IPS-15b (cell line): Measurements from ENCODE around the gene CLOCK.

Experiments used
- H3K27me3 ChIP-seq: one replicate; pipeline ENCODE4 v1.6.1; 2013; ENCODE audit warnings: low read length; ENCODE audit not compliant: control insufficient read depth, insufficient read depth
- H3K36me3 ChIP-seq: one replicate; pipeline ENCODE4 v1.6.1; 2013; ENCODE audit warnings: low read length; ENCODE audit not compliant: control insufficient read depth, insufficient read depth
- H3K4me1 ChIP-seq: one replicate; pipeline ENCODE4 v1.6.1; 2013; ENCODE audit warnings: mild to moderate bottlenecking, low read length; ENCODE audit not compliant: control insufficient read depth, insufficient read depth
- H3K4me3 ChIP-seq: one replicate; pipeline ENCODE4 v1.5.1; 2013; ENCODE audit warnings: low read depth, low read length
- H3K9ac ChIP-seq: one replicate; pipeline ENCODE4 v1.6.1; 2013; ENCODE audit warnings: low read depth, mild to moderate bottlenecking, low read length
- H3K9me3 ChIP-seq: one replicate; pipeline ENCODE4 v1.6.1; 2013; ENCODE audit warnings: mild to moderate bottlenecking, low read length; ENCODE audit not compliant: control insufficient read depth, insufficient read depth

Gene CLOCK

DNA sequence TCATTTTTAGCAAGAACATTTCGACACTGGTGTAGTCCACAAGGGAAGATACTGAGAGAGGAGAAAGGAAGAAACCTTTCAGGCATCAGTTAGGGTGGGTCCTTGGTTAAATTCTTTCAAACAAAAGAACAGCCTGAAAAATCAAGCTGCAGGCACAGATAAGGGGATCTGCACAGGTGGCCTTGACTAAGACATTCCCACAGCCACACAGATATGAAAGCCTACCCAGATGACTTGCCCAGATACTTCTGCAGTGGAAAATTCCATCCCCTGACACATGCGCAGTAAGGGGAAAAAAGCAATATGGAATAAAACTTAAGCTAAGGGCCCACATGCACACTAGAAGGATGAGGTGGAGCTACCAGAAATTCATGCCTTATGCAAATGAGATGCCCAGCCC, 159.9 kb downstream of the CLOCK start:
- H3K9me3 ChIP-seq: no peaks in the 10 kb centered on the region
- no peaks in the 10 kb centered on the region for H3K36me3 ChIP-seq
- H3K4me3 ChIP-seq: no peak overlapping the region
- H3K9ac ChIP-seq: no peak overlapping the region
- H3K27me3 ChIP-seq: no peaks in the 10 kb centered on the region
- no peaks in the 10 kb centered on the region for H3K4me1 ChIP-seq

DNA sequence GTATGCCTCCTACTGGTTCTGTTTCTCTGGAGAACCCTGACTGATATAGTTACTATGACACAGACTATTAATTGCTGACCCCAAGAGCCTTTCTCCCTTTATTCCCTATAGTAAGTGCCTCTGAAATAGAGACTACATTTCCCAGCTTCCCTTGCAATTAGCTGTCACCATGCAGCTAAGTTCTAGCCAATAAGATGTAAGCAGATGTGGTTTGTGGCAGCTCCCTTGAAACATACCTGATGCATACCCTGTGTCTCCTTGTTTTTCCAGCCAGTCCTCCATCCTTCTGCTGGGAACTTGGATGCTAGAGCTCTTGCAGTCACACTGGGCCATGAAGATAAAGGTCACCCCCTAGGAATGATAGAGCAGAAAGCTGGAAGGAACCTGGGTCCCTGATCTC, 160.6 kb downstream of the CLOCK start:
- Histone ChIP-seq H3K9me3 (no peaks in the 10 kb centered on the region), H3K36me3 (no peaks in the 10 kb centered on the region), H3K4me3 (no peak overlapping the region), H3K27me3 (no peaks in the 10 kb centered on the region), H3K9ac (no peak overlapping the region), H3K4me1 (no peaks in the 10 kb centered on the region)

DNA sequence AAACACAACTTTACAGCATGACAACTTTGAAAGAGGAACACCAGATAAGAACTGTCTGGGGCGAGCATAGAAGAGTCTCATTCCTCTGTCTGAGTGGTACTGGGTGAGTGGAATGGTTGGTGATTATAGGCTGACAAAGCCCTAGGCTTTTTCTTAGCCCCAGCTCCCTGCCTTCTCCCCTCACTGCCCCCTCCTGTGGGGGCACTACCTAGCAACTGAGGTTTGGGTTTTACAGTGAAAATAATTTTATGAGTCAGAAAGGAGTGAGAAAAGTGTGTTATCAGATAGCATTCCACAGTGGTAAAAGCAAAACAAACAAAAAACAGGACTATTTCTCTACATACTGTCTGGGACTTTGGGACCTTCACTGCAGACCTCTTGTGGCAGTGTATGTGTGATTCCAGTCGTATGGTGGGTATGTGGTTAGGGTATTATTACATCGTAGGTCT, 161.5 kb downstream of the CLOCK start:
- H3K4me3 ChIP-seq: no peak overlapping the region
- H3K4me1 ChIP-seq: no peaks in the 10 kb centered on the region
- H3K9ac ChIP-seq: no peak overlapping the region
- no peaks in the 10 kb centered on the region for H3K9me3 ChIP-seq
- H3K27me3 ChIP-seq: no peaks in the 10 kb centered on the region
- H3K36me3 ChIP-seq: no peaks in the 10 kb centered on the region

DNA sequence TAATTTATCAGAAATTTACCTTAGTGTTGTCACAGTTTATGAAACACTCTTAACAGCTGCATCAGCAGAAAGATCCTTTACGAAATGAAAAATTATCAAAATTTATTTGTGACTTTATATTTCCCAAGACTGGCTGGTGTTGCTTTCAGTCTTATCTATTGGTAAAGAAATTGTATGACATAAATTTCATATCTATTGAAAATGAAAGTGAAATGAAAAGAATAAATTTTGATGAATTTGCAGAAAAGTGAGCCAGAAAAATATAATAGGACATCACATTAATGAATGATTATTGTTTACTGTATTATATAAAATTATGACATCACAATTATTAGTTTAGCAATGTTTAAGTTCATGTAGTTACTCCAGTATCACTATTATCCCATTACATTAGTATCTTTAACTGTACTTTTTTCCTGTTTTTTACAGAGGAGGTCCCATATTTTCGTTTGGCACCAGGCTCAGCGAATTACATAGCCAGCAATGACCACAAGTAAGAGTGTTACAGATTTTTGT, 164.2 kb downstream of the CLOCK start:
- no peak overlapping the region for H3K9ac ChIP-seq
- H3K9me3 ChIP-seq: no peaks in the 10 kb centered on the region
- peaks cover 2% of the 10 kb centered on the region for H3K4me1 ChIP-seq
- no peaks in the 10 kb centered on the region for H3K36me3 ChIP-seq
- no peak overlapping the region for H3K4me3 ChIP-seq
- H3K27me3 ChIP-seq: no peaks in the 10 kb centered on the region

DNA sequence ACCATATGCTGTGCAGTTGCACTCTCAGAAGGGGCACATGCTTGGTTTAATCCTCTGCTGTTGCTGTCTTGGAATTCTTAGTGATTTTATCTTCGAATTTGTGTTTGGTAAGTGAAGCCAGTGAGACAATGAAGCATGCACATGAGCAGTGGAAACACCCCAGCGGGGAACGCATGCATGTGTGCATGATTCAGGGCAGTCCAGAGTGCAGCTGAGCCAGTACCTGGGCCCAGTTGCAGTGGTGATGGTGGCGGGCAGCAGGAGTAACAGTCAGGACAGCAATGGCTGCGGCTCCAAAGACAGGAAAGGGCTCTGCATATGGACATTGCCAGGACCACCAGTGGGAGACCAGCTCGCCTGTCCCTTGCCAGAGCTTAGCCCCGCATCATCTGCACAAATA, 165.2 kb downstream of the CLOCK start:
- Histone ChIP-seq H3K36me3 (no peaks in the 10 kb centered on the region), H3K9ac (no peak overlapping the region), H3K4me1 (peaks cover 2% of the 10 kb centered on the region), H3K9me3 (no peaks in the 10 kb centered on the region), H3K4me3 (no peak overlapping the region), H3K27me3 (no peaks in the 10 kb centered on the region)

DNA sequence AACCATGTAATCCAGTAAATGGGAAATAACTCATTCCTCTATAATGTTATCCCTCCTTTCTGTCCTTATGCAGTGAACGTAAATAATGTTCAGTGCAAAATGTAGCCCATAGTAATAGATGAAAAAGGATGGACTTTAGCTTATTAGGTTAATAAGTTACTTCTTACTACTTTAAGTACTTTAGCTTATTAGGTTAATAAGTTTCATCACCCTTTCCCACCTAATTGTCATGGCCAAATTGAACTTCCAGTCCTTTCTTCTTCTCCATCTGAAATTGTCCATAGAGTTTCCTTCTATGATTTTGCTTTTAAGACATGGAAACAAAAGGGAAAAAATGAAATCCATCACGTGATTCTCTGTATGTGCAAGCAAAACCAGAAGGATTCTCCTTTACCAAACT, 166.1 kb downstream of the CLOCK start:
- H3K4me1 ChIP-seq: peaks cover 2% of the 10 kb centered on the region
- no peaks in the 10 kb centered on the region for H3K36me3 ChIP-seq
- H3K27me3 ChIP-seq: no peaks in the 10 kb centered on the region
- H3K9me3 ChIP-seq: no peaks in the 10 kb centered on the region
- no peak overlapping the region for H3K4me3 ChIP-seq
- H3K9ac ChIP-seq: no peak overlapping the region

DNA sequence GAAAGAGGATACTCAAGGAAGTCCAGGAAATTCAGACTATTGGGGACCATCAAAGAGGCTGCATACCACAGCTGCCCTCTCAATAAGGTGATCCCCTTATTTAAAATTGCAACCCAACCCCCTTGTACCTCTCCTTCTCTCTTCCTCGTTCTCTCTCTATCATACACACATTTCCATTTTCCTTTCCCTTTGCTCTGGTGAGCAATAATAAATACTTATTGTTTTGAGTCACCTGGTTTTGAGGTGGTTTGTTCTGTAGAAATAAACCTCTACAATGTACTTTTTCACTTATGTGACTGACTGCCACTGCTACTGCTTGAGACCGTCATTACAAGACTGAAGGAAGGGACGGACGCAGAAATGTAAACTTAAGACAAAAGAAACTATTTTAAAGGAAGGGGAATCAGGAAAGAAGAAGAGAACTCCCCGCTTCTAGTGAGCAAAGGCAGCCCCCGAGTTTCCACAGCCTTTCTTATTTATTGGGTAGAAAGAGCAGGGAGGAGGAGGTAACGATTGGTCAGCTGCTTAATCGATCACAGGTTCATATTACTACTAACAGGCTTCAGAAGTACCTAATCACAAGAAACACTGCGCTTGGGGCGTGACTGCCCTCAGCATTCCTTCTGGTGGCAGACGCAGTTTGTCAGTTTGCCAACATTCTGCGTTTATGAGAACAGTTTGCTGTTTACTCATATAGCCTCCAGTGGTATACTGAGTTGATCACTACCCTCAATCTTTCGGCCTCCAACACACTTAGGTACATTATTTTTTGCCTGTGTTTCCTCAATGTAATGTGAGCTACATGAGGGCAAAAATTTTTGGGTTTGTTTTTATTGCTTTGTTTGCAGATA, 167.9 kb downstream of the CLOCK start:
- Histone ChIP-seq H3K36me3 (no peaks in the 10 kb centered on the region), H3K27me3 (no peaks in the 10 kb centered on the region), H3K9me3 (no peaks in the 10 kb centered on the region), H3K4me3 (no peak overlapping the region), H3K4me1 (peaks cover 2% of the 10 kb centered on the region), H3K9ac (no peak overlapping the region)
